Activated naive CD4-positive, alpha-beta T cell treated with anti-CD3 and anti-CD28 coated beads, Interleukin-2, amount 10 ng/mL, durations not matched to agents 7 days and 5 days (primary cell): ENCODE results near the gene SRGAP1.
"Not testable (repeated sequence)": the region's sequence is repeated elsewhere in the genome, so short reads cannot be mapped to it uniquely, and the experiment has no call there.

ENCODE experiments used
- CTCF ChIA-PET: fragments of 350-600 bp; sonication (Branson Sonifier 250); formaldehyde crosslinking; loops from one replicate; lab custom pipeline; 2021; ENCODE audit warnings: antibody characterized with exemption; lab: Charles Lee
- DNase-seq: peaks from one replicate; pipeline ENCODE4 v3.0.0-alpha.2; 2020
- H3K27ac Mint-ChIP-seq: one replicate; pipeline ENCODE4 v1.8.0; 2021; ENCODE audit warnings: mild to moderate bottlenecking, moderate library complexity, mixed read lengths
- H3K27me3 Mint-ChIP-seq: one replicate; pipeline ENCODE4 v1.8.0; 2021; ENCODE audit warnings: mild to moderate bottlenecking, mixed read lengths
- H3K36me3 Mint-ChIP-seq: one replicate; pipeline ENCODE4 v1.8.0; 2021; ENCODE audit warnings: mixed read lengths
- H3K4me1 Mint-ChIP-seq: one replicate; pipeline ENCODE4 v1.8.0; 2021; ENCODE audit warnings: mixed read lengths
- H3K4me3 Mint-ChIP-seq: one replicate; pipeline ENCODE4 v1.8.0; 2021; ENCODE audit warnings: mild to moderate bottlenecking, moderate library complexity, mixed read lengths
- H3K9me3 Mint-ChIP-seq: one replicate; pipeline ENCODE4 v1.8.0; 2021; ENCODE audit warnings: mixed read lengths

Gene SRGAP1

GRCh38 chr12:63820427-63820826 is 24.1 kb upstream of the SRGAP1 start:
- H3K36me3 Mint-ChIP-seq: no peaks in the 10 kb centered on the region
- H3K27me3 Mint-ChIP-seq: peaks cover 24% of the 10 kb centered on the region
- H3K9me3 Mint-ChIP-seq: no peaks in the 10 kb centered on the region
- H3K4me1 Mint-ChIP-seq: peaks cover 8% of the 10 kb centered on the region
- no peak overlapping the region for H3K27ac Mint-ChIP-seq
- no peak overlapping the region for H3K4me3 Mint-ChIP-seq
- no peak for DNase-seq
- CTCF ChIA-PET: no interaction called here

- CTCF ChIA-PET: interaction anchor here (0.7 kb wide), 1 partner anchor 23 kb away, joined by 4 read pairs; no protein-coding TSS in a partner anchor
Observed at GRCh38 chr12:63821781-63822251, 22.7 kb upstream of the SRGAP1 start.

GRCh38 chr12:63822352-63822751 is 22.1 kb upstream of the SRGAP1 start:
- no peaks in the 10 kb centered on the region for H3K9me3 Mint-ChIP-seq
- no peak for DNase-seq
- peaks cover 6% of the 10 kb centered on the region for H3K4me1 Mint-ChIP-seq
- H3K36me3 Mint-ChIP-seq: no peaks in the 10 kb centered on the region
- no peak overlapping the region for H3K27ac Mint-ChIP-seq
- CTCF ChIA-PET: no interaction called here
- H3K27me3 Mint-ChIP-seq: peaks cover 24% of the 10 kb centered on the region
- no peak overlapping the region for H3K4me3 Mint-ChIP-seq

More at GRCh38 chr12:63821781-63822251, 22.7 kb upstream of the SRGAP1 start:
- H3K9me3 Mint-ChIP-seq: no peaks in the 10 kb centered on the region
- peaks cover 24% of the 10 kb centered on the region for H3K27me3 Mint-ChIP-seq
- H3K27ac Mint-ChIP-seq: no peak overlapping the region
- no peak for DNase-seq
- H3K36me3 Mint-ChIP-seq: no peaks in the 10 kb centered on the region
- H3K4me1 Mint-ChIP-seq: peaks cover 6% of the 10 kb centered on the region
- H3K4me3 Mint-ChIP-seq: peak overlapping the region; percentile 63

- Mint-ChIP-seq H3K4me3 (no peak overlapping the region), H3K9me3 (no peaks in the 10 kb centered on the region), H3K27ac (no peak overlapping the region), H3K4me1 (peaks cover 6% of the 10 kb centered on the region), H3K36me3 (no peaks in the 10 kb centered on the region), H3K27me3 (peaks cover 24% of the 10 kb centered on the region)
- CTCF ChIA-PET: no interaction called here
- DNase-seq: no peak
Observed at GRCh38 chr12:63823040-63823439, 21.5 kb upstream of the SRGAP1 start.

- Mint-ChIP-seq H3K27me3 (peaks cover 32% of the 10 kb centered on the region), H3K9me3 (no peaks in the 10 kb centered on the region), H3K36me3 (no peaks in the 10 kb centered on the region), H3K4me3 (no peak overlapping the region), H3K4me1 (peaks cover 6% of the 10 kb centered on the region), H3K27ac (no peak overlapping the region)
- CTCF ChIA-PET: interaction anchor here (1.4 kb wide), 2 partner anchors 20 to 430 kb away, joined by 3 to 5 read pairs; no protein-coding TSS in a partner anchor
- DNase-seq: no peak
Observed at GRCh38 chr12:63826006-63826585, 18.4 kb upstream of the SRGAP1 start.

- H3K9me3 Mint-ChIP-seq: no peaks in the 10 kb centered on the region
- H3K36me3 Mint-ChIP-seq: no peaks in the 10 kb centered on the region
- no peak overlapping the region for H3K4me3 Mint-ChIP-seq
- DNase-seq: no peak
- CTCF ChIA-PET: no interaction called here
- no peak overlapping the region for H3K27ac Mint-ChIP-seq
- H3K27me3 Mint-ChIP-seq: peaks cover 8% of the 10 kb centered on the region
- no peaks in the 10 kb centered on the region for H3K4me1 Mint-ChIP-seq
Observed at GRCh38 chr12:63828867-63829266, 15.6 kb upstream of the SRGAP1 start.

GRCh38 chr12:63836046-63836445 is 8.5 kb upstream of the SRGAP1 start:
- Mint-ChIP-seq H3K27me3 (peaks cover 10% of the 10 kb centered on the region), H3K27ac (no peak overlapping the region), H3K36me3 (no peaks in the 10 kb centered on the region), H3K4me1 (no peaks in the 10 kb centered on the region), H3K4me3 (no peak overlapping the region), H3K9me3 (no peaks in the 10 kb centered on the region)
- DNase-seq: no peak
- CTCF ChIA-PET: interaction anchor here (0.6 kb wide), 1 partner anchor 156 kb away, joined by 4 read pairs; no protein-coding TSS in a partner anchor

- H3K27ac Mint-ChIP-seq: no peak overlapping the region
- CTCF ChIA-PET: no interaction called here
- peaks cover 13% of the 10 kb centered on the region for H3K27me3 Mint-ChIP-seq
- no peak overlapping the region for H3K4me3 Mint-ChIP-seq
- DNase-seq: no peak
- no peaks in the 10 kb centered on the region for H3K9me3 Mint-ChIP-seq
- no peaks in the 10 kb centered on the region for H3K36me3 Mint-ChIP-seq
- H3K4me1 Mint-ChIP-seq: no peaks in the 10 kb centered on the region
Observed at GRCh38 chr12:63836936-63837335, 7.6 kb upstream of the SRGAP1 start.

GRCh38 chr12:63838411-63838810 is 6.1 kb upstream of the SRGAP1 start:
- peaks cover 3% of the 10 kb centered on the region for H3K4me1 Mint-ChIP-seq
- CTCF ChIA-PET: interaction anchor here (2.5 kb wide), 1 partner anchor 418 kb away, joined by 13 read pairs; no protein-coding TSS in a partner anchor

GRCh38 chr12:63841011-63841410 is 3.5 kb upstream of the SRGAP1 start:
- H3K36me3 Mint-ChIP-seq: no peaks in the 10 kb centered on the region
- no peak overlapping the region for H3K4me3 Mint-ChIP-seq
- no peak for DNase-seq
- no peaks in the 10 kb centered on the region for H3K9me3 Mint-ChIP-seq
- H3K4me1 Mint-ChIP-seq: peaks cover 9% of the 10 kb centered on the region
- peaks cover 44% of the 10 kb centered on the region for H3K27me3 Mint-ChIP-seq
- CTCF ChIA-PET: no interaction called here
- H3K27ac Mint-ChIP-seq: no peak overlapping the region

More at GRCh38 chr12:63838411-63838810, 6.1 kb upstream of the SRGAP1 start:
- no peak for DNase-seq
- H3K27ac Mint-ChIP-seq: no peak overlapping the region
- H3K36me3 Mint-ChIP-seq: no peaks in the 10 kb centered on the region
- peaks cover 27% of the 10 kb centered on the region for H3K27me3 Mint-ChIP-seq
- no peak overlapping the region for H3K4me3 Mint-ChIP-seq
- no peaks in the 10 kb centered on the region for H3K9me3 Mint-ChIP-seq

GRCh38 chr12:63841571-63841970 is 2.9 kb upstream of the SRGAP1 start:
- Mint-ChIP-seq H3K36me3 (no peaks in the 10 kb centered on the region), H3K4me3 (no peak overlapping the region), H3K27ac (no peak overlapping the region), H3K4me1 (peaks cover 9% of the 10 kb centered on the region), H3K9me3 (no peaks in the 10 kb centered on the region), H3K27me3 (peaks cover 49% of the 10 kb centered on the region)
- CTCF ChIA-PET: no interaction called here
- DNase-seq: no peak

GRCh38 chr12:63842750-63843149 is 1.8 kb upstream of the SRGAP1 start:
- not testable (repeated sequence) for H3K27ac Mint-ChIP-seq, H3K4me1 Mint-ChIP-seq, H3K9me3 Mint-ChIP-seq, DNase-seq, H3K36me3 Mint-ChIP-seq
- Mint-ChIP-seq H3K27me3 (peaks cover 51% of the 10 kb centered on the region), H3K4me3 (peak overlapping the region; percentile 48)
- CTCF ChIA-PET: interaction anchor here (3.3 kb wide), 1 partner anchor 413 kb away, joined by 19 read pairs; no protein-coding TSS in a partner anchor

- Mint-ChIP-seq H3K36me3 (no peaks in the 10 kb centered on the region), H3K9me3 (no peaks in the 10 kb centered on the region), H3K4me1 (peaks cover 9% of the 10 kb centered on the region), H3K27ac (no peak overlapping the region), H3K4me3 (peak overlapping the region; percentile 48), H3K27me3 (peaks cover 55% of the 10 kb centered on the region)
- DNase-seq: no peak
- CTCF ChIA-PET: interaction anchor here (3.3 kb wide), 1 partner anchor 413 kb away, joined by 19 read pairs; no protein-coding TSS in a partner anchor
Observed at GRCh38 chr12:63843254-63843720, 1.2 kb upstream of the SRGAP1 start.

- DNase-seq: peak; percentile 82
- peak overlapping the region; percentile 56 for H3K4me3 Mint-ChIP-seq
- H3K9me3 Mint-ChIP-seq: no peaks in the 10 kb centered on the region
- no peaks in the 10 kb centered on the region for H3K36me3 Mint-ChIP-seq
- H3K27me3 Mint-ChIP-seq: peaks cover 58% of the 10 kb centered on the region
- CTCF ChIA-PET: interaction anchor here (0.6 to 3.3 kb wide), 4 partner anchors 13 to 416 kb away, joined by 3 to 19 read pairs (median 4); partner anchors contain the start of gene KICS2
- no peak overlapping the region for H3K27ac Mint-ChIP-seq
- H3K4me1 Mint-ChIP-seq: peaks cover 9% of the 10 kb centered on the region
Observed at GRCh38 chr12:63843721-63844390, 644 bp upstream of the SRGAP1 start.
